Kidney epithelial cell (primary cell): Measurements from ENCODE around the gene MRGPRG. TPM values are rescaled to one million over a fixed set of nuclear protein-coding genes. Genes with fewer than 3 reads are reported as not detected.

Experiments
- DNase-seq: peaks from one replicate; pipeline ENCODE4 v3.0.0-alpha.2; 2010; ENCODE audit warnings: low read depth
- H3K27me3 ChIP-seq: 2 replicates; pipeline ENCODE4 v1.6.0; 2011; ENCODE audit warnings: low read length; ENCODE audit not compliant: control insufficient read depth, insufficient read depth
- H3K36me3 ChIP-seq: 2 replicates; pipeline ENCODE4 v1.5.1; 2011; ENCODE audit warnings: low read length; ENCODE audit not compliant: control insufficient read depth, insufficient read depth
- H3K4me3 ChIP-seq: 2 replicates; pipeline ENCODE4 v1.5.1; 2011; ENCODE audit warnings: low read depth, mild to moderate bottlenecking, control low read depth, low read length
- CTCF ChIP-seq: IDR thresholded peaks from 2 replicates; pipeline ENCODE4 v1.5.1; 2011; ENCODE audit warnings: mild to moderate bottlenecking, moderate library complexity, low read length, control low read depth, inconsistent platforms; ENCODE audit not compliant: insufficient read depth, poor library complexity, severe bottlenecking
- total RNA-seq: library from RNA; depleted of rRNA; stranded (reverse); fragments of >200 nt; gene quantifications from 2 replicates; pipeline ENCODE4 v1.2.3, GENCODE V29; 2015

Gene MRGPRG
- total RNA-seq, 1 donor from 2014 or later, result not detected

DNA sequence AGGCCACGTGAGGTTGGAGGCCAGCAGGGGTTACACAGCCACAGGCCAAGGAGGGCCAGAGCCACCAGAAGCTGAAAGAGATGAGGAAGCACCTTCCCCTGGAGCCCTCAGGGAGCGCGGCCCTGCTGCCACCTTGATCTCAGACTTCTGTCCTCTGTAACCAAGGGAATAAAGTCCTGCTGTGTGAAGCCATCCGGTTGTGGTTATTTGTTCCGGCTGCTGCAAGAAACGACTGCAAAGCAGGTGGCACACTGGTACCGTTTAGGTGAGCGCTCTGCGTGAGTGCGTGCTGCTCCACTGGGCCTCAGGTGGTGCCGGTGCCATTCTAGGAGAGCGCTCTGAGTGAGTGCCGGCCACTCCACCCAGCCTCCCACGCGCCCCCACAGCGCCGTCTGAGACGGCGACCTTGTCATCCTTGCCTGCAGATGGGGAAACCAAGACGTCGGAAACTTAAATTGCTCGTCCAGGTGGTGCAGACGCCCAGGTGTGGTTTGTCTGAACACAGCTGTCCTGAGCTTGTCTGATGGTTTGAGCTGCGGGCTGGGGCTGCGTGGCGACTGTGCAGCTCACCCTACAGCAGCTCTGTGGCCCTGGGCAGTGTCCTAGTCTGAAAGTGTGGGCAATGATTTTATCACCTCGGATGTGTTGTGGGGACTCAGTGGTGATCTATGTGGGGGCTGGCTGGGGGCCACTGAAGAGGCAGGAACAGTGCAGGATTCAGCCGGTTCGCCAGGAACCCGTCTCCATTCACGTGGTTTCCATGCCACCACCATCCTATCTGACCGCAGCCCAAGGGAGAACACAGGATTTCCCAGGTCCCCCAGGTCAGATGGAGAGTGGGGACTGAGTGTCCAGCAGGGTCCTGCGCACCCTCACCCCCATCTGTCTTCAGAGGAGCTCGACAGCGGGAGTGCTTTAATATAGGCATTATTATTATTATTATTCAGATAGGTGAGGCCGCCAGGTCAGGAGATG lies 4.6 kb upstream of the MRGPRG start:
- TF ChIP-seq CTCF, result no peak
- Histone ChIP-seq H3K27me3 (peaks cover 51% of the 10 kb centered on the region), H3K36me3 (no peaks in the 10 kb centered on the region), H3K4me3 (no peak overlapping the region)
- no peak for DNase-seq

DNA sequence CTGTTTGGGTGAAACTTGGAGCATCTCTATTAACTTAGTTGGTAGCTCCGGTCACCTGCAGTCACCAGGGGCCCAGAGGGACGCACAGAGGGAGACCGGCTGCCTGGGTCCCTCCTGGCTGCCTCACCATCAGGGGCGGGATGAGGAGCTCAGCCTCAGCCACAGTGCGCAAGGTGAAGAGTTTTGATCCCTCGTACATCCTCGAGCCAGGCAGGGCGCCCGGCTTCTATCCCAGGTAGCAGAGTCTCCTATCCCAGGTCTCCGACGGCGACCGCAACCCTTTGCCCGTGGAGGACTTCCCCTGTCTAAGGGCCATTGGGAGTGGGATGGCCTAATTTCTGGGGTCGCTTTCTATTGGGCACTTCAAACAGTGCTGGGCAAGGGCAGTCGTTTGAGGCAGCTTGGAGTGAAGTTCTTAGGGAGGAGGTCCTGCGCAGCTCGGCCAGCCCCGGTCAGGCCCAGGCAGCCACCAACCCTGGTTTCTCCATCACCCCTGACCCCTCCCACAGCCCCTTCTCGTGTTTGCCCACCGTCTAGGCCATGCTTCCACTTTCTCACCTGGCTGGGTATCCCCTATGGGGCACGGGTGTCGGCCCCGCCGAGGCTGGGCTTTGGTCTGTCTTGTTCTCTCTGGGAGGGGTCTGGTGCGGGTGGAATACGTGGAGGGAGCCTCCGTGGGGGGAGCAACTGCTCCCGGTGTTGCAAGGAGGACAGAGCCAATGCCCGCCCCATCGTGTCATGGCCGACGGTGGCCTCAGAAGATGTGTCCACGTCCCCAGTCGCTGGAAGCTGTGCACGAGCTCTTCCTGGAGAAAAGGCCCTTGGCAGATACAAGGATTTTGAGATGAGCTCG lies 3.6 kb upstream of the MRGPRG start:
- peaks cover 49% of the 10 kb centered on the region for H3K27me3 ChIP-seq
- H3K36me3 ChIP-seq, result no peaks in the 10 kb centered on the region
- DNase-seq, result no peak
- H3K4me3 ChIP-seq, result no peak overlapping the region
- no peak for TF ChIP-seq CTCF

GRCh38 chr11:3221408-3222002 lies 2.9 kb upstream of the MRGPRG start:
- H3K36me3 ChIP-seq, result no peaks in the 10 kb centered on the region
- H3K27me3 ChIP-seq, result peaks cover 49% of the 10 kb centered on the region
- no peak for DNase-seq
- TF ChIP-seq CTCF, result no peak
- H3K4me3 ChIP-seq, result no peak overlapping the region

DNA sequence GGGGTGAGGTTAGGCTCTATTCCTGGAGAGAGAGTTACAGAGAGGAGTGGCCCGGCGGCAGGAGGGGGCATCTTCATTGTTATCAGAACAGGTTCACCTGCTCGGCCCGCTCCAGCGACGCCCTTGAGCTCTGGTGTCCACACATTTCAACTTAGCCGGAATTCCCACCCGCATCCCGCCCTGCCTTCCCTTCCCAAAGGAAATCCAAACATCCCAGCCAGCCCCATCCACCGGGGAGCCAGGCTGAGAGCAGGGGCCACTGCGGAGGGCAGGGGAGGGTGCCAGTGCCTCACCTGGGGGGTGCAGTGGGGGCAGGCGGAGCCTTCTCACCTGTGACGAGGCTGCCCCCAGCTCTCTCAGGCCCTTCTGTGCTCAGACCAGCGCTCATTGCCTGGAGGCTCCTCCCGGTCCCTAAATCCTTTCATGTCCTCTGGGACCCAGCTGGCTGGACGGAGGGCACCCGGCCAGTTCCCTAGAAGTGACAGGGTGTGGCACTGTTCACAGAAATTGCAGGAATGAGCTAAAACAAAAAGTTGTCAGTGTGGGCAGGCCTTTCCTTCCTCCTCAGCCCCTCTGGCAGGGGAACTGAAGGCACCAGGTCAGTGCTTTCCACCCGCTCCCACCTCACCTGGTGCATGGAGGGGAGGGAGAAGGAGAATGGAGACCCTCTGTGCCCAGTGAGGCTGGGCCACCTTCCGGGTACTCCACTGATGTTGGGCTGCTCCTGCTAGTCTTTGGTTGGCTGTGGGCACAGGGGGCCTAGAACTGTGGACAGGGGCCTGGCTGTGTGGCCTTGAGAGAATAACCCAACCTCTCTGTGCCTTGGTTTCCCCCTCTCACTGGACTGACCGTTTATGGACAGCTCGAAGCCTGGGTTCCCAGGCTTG lies 2.2 kb upstream of the MRGPRG start:
- no peak for TF ChIP-seq CTCF
- peaks cover 52% of the 10 kb centered on the region for H3K27me3 ChIP-seq
- DNase-seq, result no peak

DNA sequence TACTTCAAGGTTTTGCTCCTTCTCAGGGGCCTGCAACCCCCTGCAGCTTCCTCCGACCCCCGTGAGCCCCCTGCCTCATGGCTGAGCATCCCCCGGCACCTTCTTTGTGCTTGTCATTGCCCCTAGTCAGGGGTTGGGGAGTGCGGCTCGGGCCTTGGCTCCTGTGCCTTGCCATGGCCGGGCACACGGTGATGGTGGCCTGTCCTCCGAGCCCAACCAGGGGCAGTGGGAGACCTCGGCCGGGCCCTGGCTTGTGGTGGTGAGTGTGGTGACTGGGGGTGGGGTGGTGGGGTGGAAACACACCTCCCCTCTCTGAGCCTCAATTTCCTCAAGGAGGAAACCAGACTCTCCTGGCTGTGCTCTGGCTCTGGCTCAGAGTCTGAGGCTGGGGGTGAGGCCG lies 1.5 kb upstream of the MRGPRG start:
- Histone ChIP-seq H3K27me3 (peaks cover 57% of the 10 kb centered on the region), H3K36me3 (no peaks in the 10 kb centered on the region), H3K4me3 (no peak overlapping the region)
- no peak for TF ChIP-seq CTCF
- DNase-seq, result no peak

More for the DNA sequence above, 2.2 kb upstream of the MRGPRG start:
- H3K4me3 ChIP-seq, result no peak overlapping the region
- no peaks in the 10 kb centered on the region for H3K36me3 ChIP-seq
